KG1 (cell line): ENCODE results near the gene SUPT3H.

Experiments
- DNase-seq: peaks from one replicate; lab custom pipeline; 2025; lab: John Stamatoyannopoulos, UW

The SUPT3H gene

GRCh38 chr6:45000833-45001232 lies 376.9 kb downstream of the SUPT3H start:
- DNase-seq: no peak

GRCh38 chr6:44999066-44999465 lies 378.7 kb downstream of the SUPT3H start:
- DNase-seq: no peak

- DNase-seq: no peak
These were observed 382.1 kb downstream of the SUPT3H start for GRCh38 chr6:44995486-44996132.

GRCh38 chr6:44989391-44989790 lies 388.3 kb downstream of the SUPT3H start:
- no peak for DNase-seq

DNA sequence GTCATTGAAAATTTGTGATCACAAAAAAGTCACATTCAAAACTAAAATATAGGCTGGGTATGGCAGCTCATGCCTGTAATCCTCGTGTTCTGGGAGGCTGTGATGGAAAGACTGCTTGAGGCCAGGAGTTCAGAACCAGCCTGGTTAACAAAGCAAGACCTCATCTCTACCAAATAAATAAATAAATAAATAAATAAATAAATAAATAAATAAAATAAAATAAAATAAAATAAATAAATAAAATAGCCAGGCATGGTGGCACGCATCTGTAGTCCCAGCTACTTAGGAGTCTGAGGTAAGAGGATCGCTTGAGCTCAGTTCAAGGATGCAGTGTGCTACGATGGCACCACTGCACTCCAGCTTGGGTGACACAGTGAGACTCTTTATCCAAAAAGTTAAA lies 392.7 kb downstream of the SUPT3H start:
- no peak for DNase-seq

- DNase-seq: no peak
These were observed 394.0 kb downstream of the SUPT3H start for GRCh38 chr6:44983467-44984365.

DNA sequence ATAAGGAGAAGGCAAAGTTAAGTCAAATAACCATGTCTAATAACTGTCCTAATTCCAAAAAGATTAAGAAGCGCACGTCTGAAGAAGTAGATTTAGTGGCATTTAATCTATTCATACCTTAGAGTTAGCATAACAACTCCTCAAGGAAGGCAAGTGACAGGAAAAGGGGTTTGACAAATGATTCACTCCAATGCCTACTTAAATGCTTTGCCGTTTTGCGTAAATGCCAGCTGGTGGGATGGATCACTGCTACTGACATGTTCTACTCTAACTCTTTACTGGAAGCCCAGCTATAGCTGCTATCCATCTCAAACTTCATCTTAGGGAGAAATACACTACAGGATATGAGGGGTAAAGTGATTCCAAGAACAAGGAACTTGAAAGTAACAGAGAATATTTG lies 396.9 kb downstream of the SUPT3H start:
- DNase-seq: no peak

DNA sequence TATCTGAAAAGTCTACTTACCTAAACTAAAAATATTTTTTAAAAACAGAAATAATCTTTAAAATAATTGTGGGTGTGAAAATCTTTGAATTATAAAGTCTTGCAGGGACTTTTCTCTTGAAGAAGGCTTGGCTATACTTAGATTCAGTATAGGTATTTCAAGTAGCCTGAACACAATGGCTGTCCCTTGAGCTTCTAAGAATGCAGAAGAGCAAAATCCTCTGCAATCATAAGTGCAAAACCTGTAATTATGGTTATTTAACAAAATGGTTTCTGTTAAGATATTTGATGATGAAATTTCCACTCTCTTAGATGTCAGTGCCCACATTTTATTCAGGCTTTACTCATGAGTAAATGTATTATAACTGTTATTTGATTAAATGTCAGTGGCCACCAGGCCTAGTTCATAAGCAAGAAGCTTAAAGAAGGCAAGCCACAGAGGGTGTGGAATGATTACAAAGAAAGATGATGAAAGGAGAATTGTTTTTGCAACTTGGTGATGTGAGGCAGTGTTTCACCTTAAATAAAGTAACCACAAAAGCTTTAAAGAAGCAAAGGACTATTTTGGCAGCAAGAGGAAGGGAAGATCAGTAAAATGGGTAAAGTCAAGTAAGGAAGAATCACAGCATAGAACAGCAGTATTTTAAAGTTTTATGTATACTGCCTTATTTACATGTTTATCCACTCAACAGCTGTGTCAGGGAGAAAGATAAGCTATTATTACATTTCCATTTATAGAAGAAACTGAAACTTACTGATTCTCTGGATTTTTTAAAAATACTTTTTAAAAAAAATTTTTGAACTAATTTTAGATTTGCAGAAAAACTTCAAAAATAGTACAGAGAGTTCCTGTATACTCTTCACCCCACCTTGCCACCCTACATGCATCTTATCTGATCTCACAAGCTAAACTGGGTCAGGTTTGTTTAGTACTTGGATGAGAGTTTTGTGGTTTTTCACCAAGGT lies 400.8 kb downstream of the SUPT3H start:
- no peak for DNase-seq

- no peak for DNase-seq
These were observed 403.2 kb downstream of the SUPT3H start for GRCh38 chr6:44974511-44974910.

- no peak for DNase-seq
These were observed 405.0 kb downstream of the SUPT3H start for GRCh38 chr6:44972709-44973108.

- no peak for DNase-seq
These were observed 408.1 kb downstream of the SUPT3H start for GRCh38 chr6:44969446-44970185.

DNA sequence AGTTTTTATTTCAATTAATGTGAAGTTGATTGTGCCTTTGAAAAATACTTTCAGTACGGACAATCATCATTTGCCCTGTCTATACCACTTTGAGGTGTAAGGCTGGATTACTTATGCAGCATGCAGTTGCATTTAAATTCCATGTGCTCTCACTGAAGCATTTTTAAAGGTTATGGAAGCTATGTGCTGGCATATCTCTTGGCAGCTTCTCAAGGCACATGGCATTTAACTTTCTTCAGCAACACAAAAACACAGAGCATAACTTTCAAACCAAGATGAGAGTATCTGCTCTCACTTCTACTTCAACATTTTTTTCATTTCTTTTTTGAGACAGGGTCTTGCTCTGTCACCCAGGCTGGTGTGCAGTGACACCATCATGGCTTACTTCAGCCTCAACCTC lies 410.3 kb downstream of the SUPT3H start:
- DNase-seq: no peak

- DNase-seq: no peak
These were observed 411.2 kb downstream of the SUPT3H start for GRCh38 chr6:44966449-44967092.

GRCh38 chr6:44965708-44966107 lies 412.0 kb downstream of the SUPT3H start:
- DNase-seq: no peak

- DNase-seq: no peak
These were observed 416.8 kb downstream of the SUPT3H start for GRCh38 chr6:44960898-44961297.

GRCh38 chr6:44959651-44960050 lies 418.1 kb downstream of the SUPT3H start:
- no peak for DNase-seq

GRCh38 chr6:44957156-44957555 lies 420.6 kb downstream of the SUPT3H start:
- DNase-seq: no peak

DNA sequence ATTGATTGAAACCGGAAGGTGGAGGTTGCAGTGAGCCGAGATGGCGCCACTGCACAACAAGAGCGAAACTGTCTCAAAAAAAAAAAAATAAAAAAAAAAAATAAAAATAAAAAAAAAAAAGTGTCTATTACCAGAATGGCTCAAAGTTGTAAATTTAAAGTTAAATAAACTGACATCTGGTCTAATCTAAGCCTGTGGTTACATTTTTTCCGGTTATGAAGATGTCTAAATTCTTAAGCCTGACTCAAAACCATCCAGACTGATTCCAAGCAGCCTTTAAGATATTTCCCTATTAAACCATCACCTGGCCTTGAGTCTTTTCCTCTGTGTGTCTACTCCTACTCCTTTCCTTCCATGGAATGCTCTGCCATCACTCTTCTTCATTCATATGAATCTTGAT lies 421.3 kb downstream of the SUPT3H start:
- no peak for DNase-seq

DNA sequence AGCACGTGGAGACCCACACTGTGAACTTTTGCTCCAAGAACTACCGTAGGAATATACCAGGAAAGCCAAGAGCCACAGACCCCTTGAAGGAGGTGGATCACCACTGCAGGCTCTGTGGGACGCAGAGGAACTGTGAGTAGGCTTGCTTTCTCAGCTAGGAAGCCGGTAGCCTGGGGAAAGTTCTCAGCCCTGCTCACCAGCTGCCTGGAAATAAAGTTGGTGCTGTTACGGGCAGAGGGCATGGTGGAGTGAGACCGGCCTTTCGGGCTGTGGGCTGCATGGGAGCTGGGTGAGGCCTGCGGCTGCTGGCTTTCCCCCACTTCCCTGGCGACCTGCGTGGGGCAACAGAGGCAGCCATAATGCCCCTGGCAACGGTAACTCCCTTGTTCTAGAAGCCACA lies 422.6 kb downstream of the SUPT3H start:
- no peak for DNase-seq

- no peak for DNase-seq
These were observed 423.5 kb downstream of the SUPT3H start for GRCh38 chr6:44954281-44954680.

DNA sequence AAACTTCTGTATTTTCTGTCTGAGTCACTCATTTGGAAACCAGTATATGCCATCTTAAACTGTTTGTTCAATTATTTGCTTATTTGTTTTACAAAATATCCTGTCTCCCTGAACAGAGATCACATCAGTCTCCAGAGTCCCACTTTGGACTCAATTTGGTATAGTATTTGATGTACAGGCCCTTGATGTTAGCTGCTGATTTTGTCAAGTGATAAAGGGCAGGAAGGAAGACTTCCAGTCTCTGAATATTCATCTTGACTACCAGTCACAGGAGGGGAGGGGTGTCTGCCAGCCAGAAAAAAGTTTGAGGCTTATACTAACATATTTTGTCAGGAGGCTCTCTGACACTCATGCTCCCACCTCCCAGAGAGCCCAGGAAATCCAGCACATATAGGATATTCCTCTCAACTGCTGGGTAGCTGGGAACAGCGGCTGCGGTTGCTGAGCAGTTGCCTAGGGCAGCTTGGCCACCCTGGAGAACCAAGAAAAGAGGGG lies 426.4 kb downstream of the SUPT3H start:
- no peak for DNase-seq
